GM21723 (cell line): Measurements from ENCODE around the gene MEG3.

Source experiments
- ATAC-seq: cut with Tn5 transposase; IDR thresholded peaks from one replicate; pipeline ENCODE4 v1.9.1; 2021; ENCODE audit warnings: mild to moderate bottlenecking, moderate library complexity; ENCODE audit not compliant: unreplicated experiment

MEG3 gene

GRCh38 chr14:100893228-100893601, 67.3 kb downstream of the MEG3 start:
- no peak for ATAC-seq

GRCh38 chr14:100893760-100894159, 67.8 kb downstream of the MEG3 start:
- no peak for ATAC-seq

GRCh38 chr14:100894416-100894815, 68.5 kb downstream of the MEG3 start:
- ATAC-seq, result no peak

- ATAC-seq, result no peak
Observed at GRCh38 chr14:100895411-100895810, 69.5 kb downstream of the MEG3 start.

- no peak for ATAC-seq
Observed at GRCh38 chr14:100896369-100897060, 70.6 kb downstream of the MEG3 start.

- ATAC-seq, result no peak
Observed at GRCh38 chr14:100898465-100898864, 72.5 kb downstream of the MEG3 start.

- no peak for ATAC-seq
Observed at GRCh38 chr14:100898935-100899883, 73.3 kb downstream of the MEG3 start.

- ATAC-seq, result no peak
Observed at GRCh38 chr14:100899884-100900771, 74.2 kb downstream of the MEG3 start.

- no peak for ATAC-seq
Observed at GRCh38 chr14:100900837-100901390, 75.0 kb downstream of the MEG3 start.

GRCh38 chr14:100901391-100902183, 75.7 kb downstream of the MEG3 start:
- no peak for ATAC-seq

- ATAC-seq, result no peak
Observed at GRCh38 chr14:100902295-100903133, 76.6 kb downstream of the MEG3 start.

GRCh38 chr14:100903134-100903468, 77.2 kb downstream of the MEG3 start:
- no peak for ATAC-seq

- no peak for ATAC-seq
Observed at GRCh38 chr14:100903672-100904185, 77.8 kb downstream of the MEG3 start, which contains the start of gene RTL1. TSS of gene RTL1 (minus strand) at chr14:100903722. CDS start at chr14:100884788, 18,934 bp downstream.

- no peak for ATAC-seq
Observed at GRCh38 chr14:100904307-100905087, 78.6 kb downstream of the MEG3 start.

- ATAC-seq, result no peak
Observed at GRCh38 chr14:100905166-100905565, 79.2 kb downstream of the MEG3 start.

- no peak for ATAC-seq
Observed at GRCh38 chr14:100906420-100906819, 80.5 kb downstream of the MEG3 start.

- ATAC-seq, result no peak
Observed at GRCh38 chr14:100907240-100907639, 81.3 kb downstream of the MEG3 start.

- ATAC-seq, result no peak
Observed at GRCh38 chr14:100909439-100909838, 83.5 kb downstream of the MEG3 start.
